B cell (primary cell): ENCODE results near the gene MAP1B. TPM values are rescaled to one million over a fixed set of nuclear protein-coding genes. Genes with fewer than 3 reads are reported as not detected.

Source experiments
- ATAC-seq: fragments of 200-7000 bp; cut with Tn5 transposase; one replicate; pipeline ENCODE4 v1.10.0; 2021; ENCODE audit warnings: low read depth, mild to moderate bottlenecking, moderate number of reproducible peaks, moderate library complexity
- CTCF ChIA-PET: fragments of 350-600 bp; sonication (Branson Sonifier 250); formaldehyde crosslinking; loops from one replicate; lab custom pipeline; 2021; ENCODE audit warnings: antibody characterized with exemption, inconsistent platforms; lab: Charles Lee
- POLR2A ChIA-PET: fragments of 350-600 bp; sonication (Branson Sonifier 250); formaldehyde crosslinking; loops from one replicate; lab custom pipeline; 2021; ENCODE audit warnings: antibody characterized with exemption; lab: Charles Lee
- DNase-seq: peaks from one replicate; pipeline ENCODE4 v3.0.0; 2013
- H2AFZ ChIP-seq: 2 replicates; pipeline ENCODE4 v1.6.1; 2012; ENCODE audit warnings: mild to moderate bottlenecking, low read depth, low read length; ENCODE audit not compliant: insufficient read depth, poor library complexity, severe bottlenecking
- H3K27ac ChIP-seq, 2 donors: 1 replicate in 1 of 2; 2 replicates in 1 of 2; pipeline ENCODE4 v1.5.1; 2012 to 2013; ENCODE audit warnings: low read length in 2 of 2, mild to moderate bottlenecking in 2 of 2, moderate library complexity in 1 of 2
- H3K27me3 ChIP-seq, 4 experiments: fragments of 200-600 bp in 1 of 4; sonication (generic) in 1 of 4; replicated peaks in 1 of 4; 1 replicate in 2 of 4; 2 replicates in 2 of 4; pipeline versions ENCODE4 v1.6.1 to v1.7.0; 2013 to 2016; ENCODE audit warnings: low read length in 3 of 4, mild to moderate bottlenecking in 2 of 4, mixed read lengths in 1 of 4, moderate library complexity in 1 of 4; ENCODE audit not compliant: insufficient read depth in 4 of 4, control insufficient read depth in 3 of 4; ENCODE audit errors: control extremely low read depth in 1 of 4
- H3K36me3 ChIP-seq, 2 experiments: replicated peaks in 1 of 2; 1 replicate in 1 of 2; 2 replicates in 1 of 2; pipeline versions ENCODE4 v1.6.1 to v1.7.1; 2013; ENCODE audit warnings: low read length in 1 of 2; ENCODE audit not compliant: insufficient read depth in 2 of 2, control insufficient read depth in 1 of 2; ENCODE audit errors: control extremely low read depth in 1 of 2, extremely low read depth in 1 of 2
- H3K4me1 ChIP-seq, 2 donors: fragments of 200-600 bp in 1 of 2; sonication (generic) in 1 of 2; 1 replicate in 1 of 2; 2 replicates in 1 of 2; pipeline versions ENCODE4 v1.5.1 to v1.6.1; 2013 to 2017; ENCODE audit warnings: low read length in 2 of 2; ENCODE audit not compliant: control insufficient read depth in 2 of 2, insufficient read depth in 2 of 2
- H3K4me2 ChIP-seq: replicated peaks from 2 replicates; pipeline ENCODE3; 2012; ENCODE audit warnings: mild to moderate bottlenecking, low read depth, low read length; ENCODE audit not compliant: poor library complexity, severe bottlenecking
- H3K4me3 ChIP-seq, 5 experiments: fragments of 200-600 bp in 1 of 5; sonication (generic) in 1 of 5; 1 replicate in 3 of 5; 2 replicates in 2 of 5; pipeline versions ENCODE4 v1.5.1 to v1.7.0; 2011 to 2016; ENCODE audit warnings: low read length in 4 of 5, mild to moderate bottlenecking in 4 of 5, low read depth in 2 of 5, control low read depth in 1 of 5, moderate library complexity in 1 of 5; ENCODE audit not compliant: insufficient read depth in 1 of 5; ENCODE audit errors: control extremely low read depth in 1 of 5, extremely low read depth in 1 of 5
- H3K79me2 ChIP-seq: fragments of 200-600 bp; sonication (generic); one replicate; pipeline ENCODE4 v1.6.0; 2016; ENCODE audit warnings: low read length; ENCODE audit not compliant: control insufficient read depth, insufficient read depth
- H3K9ac ChIP-seq: fragments of 200-600 bp; sonication (generic); 2 replicates; pipeline ENCODE4 v1.6.1; 2017; ENCODE audit warnings: mild to moderate bottlenecking, low read length, moderate library complexity
- H3K9me3 ChIP-seq, 3 donors: one replicate each; pipeline versions ENCODE4 v1.6.1 to v1.7.1; 2013; ENCODE audit warnings: low read length in 2 of 3; ENCODE audit not compliant: control insufficient read depth in 2 of 3, insufficient read depth in 1 of 3; ENCODE audit errors: control extremely low read depth in 1 of 3
- H4K20me1 ChIP-seq: 2 replicates; pipeline ENCODE4 v1.6.0; 2012; ENCODE audit warnings: mild to moderate bottlenecking, low read length; ENCODE audit not compliant: insufficient read depth, control insufficient read depth, poor library complexity, severe bottlenecking
- H3K27ac Mint-ChIP-seq: one replicate; pipeline ENCODE4 v1.8.0; 2021; ENCODE audit warnings: mixed read lengths
- H3K27me3 Mint-ChIP-seq: one replicate; pipeline ENCODE4 v1.8.0; 2021; ENCODE audit warnings: mixed read lengths
- H3K4me1 Mint-ChIP-seq: one replicate; pipeline ENCODE4 v1.8.0; 2021; ENCODE audit warnings: mixed read lengths
- H3K4me3 Mint-ChIP-seq: one replicate; pipeline ENCODE4 v1.8.0; 2021; ENCODE audit warnings: mixed read lengths
- H3K9me3 Mint-ChIP-seq: one replicate; pipeline ENCODE4 v1.8.0; 2022; ENCODE audit warnings: mixed read lengths; ENCODE audit not compliant: insufficient read depth
- CTCF ChIP-seq: fragments of 200-600 bp; IDR thresholded peaks from one replicate; pipeline ENCODE4 v1.8.0; 2022; ENCODE audit warnings: antibody characterized with exemption, mild to moderate bottlenecking
- EZH2 ChIP-seq: IDR thresholded peaks from 2 replicates; pipeline ENCODE4 v1.6.1; 2012; ENCODE audit warnings: borderline replicate concordance, low read depth, mild to moderate bottlenecking, moderate library complexity, low read length; ENCODE audit not compliant: insufficient read depth, poor library complexity, severe bottlenecking
- WGBS: methylation state at CpG from one replicate; pipeline ENCODE4 v1.1.5; 2013; ENCODE audit warnings: missing lambda C conversion rate; ENCODE audit not compliant: insufficient coverage; 5-methylcytosine and 5-hydroxymethylcytosine counted together
- intact Hi-C: fragments of 100-400 bp; cut with micrococcal nuclease; formaldehyde crosslinking; loops from one replicate; pipeline ENCODE4 v1.10.0; 2022
- polyA plus RNA-seq: library from polyadenylated mRNA; depleted of rRNA; stranded (reverse); fragments of >200 nt; gene quantifications from 2 replicates; pipeline ENCODE4 v1.2.3, GENCODE V29; 2012
- total RNA-seq, 2 donors: library from RNA; stranded (reverse); fragments of 120-200 nt in 1 of 2; gene quantifications; 1 replicate in 1 of 2; 2 replicates in 1 of 2; pipeline versions ENCODE4 v1.2.3 to v1.2.4, GENCODE V29; 2013 to 2022

MAP1B gene
- total and polyA plus RNA-seq, 2 donors (not counting 1 experiment from before 2014, with no cell fraction given): 0.15 TPM; not detected in 1

DNA sequence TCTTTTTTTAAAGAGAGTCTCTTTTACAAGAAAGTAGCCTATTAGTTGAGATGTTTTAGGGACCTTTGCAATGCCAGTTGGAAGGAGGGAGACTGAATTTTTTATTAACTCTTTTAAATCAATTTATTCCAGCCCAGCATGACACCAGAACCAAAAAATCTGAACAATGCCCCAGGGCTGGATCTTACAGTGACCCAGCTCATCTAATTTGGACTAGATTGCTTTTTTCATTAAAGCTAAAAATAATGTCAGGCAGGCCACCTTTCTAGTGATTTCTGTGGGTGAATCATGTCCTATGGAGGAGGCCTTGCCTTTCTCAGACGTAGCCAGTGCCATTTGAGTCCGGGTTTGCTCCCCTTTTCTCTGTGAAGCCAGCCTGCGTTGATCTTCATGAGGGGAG is 38.8 kb downstream of the MAP1B start:
- Histone ChIP-seq H4K20me1 (no peaks in the 10 kb centered on the region), H3K79me2 (no peaks in the 10 kb centered on the region), H3K27ac (no peak overlapping the region), H3K4me3 (no peak overlapping the region), H3K9me3 (no peaks in the 10 kb centered on the region), H2AFZ (no peak overlapping the region), H3K4me2 (no peak overlapping the region), H3K9ac (no peak overlapping the region), H3K27me3 (peaks cover 0 to 4% (median 1%) of the 10 kb centered on the region in 4 experiments), H3K36me3 (no peaks in the 10 kb centered on the region), H3K4me1 (no peaks in the 10 kb centered on the region)
- Mint-ChIP-seq H3K9me3 (no peaks in the 10 kb centered on the region), H3K4me1 (no peaks in the 10 kb centered on the region), H3K27me3 (peaks cover 10% of the 10 kb centered on the region), H3K4me3 (no peak overlapping the region), H3K27ac (no peak overlapping the region)
- POLR2A ChIA-PET: no interaction called here
- ATAC-seq (no peak), DNase-seq (no peak)
- 100% methylated on average over 2 of the region's 3 CpGs for WGBS
- TF ChIP-seq CTCF (no peak), EZH2 (no peak)
- CTCF ChIA-PET: no interaction called here
- intact Hi-C loops: no loop called here

DNA sequence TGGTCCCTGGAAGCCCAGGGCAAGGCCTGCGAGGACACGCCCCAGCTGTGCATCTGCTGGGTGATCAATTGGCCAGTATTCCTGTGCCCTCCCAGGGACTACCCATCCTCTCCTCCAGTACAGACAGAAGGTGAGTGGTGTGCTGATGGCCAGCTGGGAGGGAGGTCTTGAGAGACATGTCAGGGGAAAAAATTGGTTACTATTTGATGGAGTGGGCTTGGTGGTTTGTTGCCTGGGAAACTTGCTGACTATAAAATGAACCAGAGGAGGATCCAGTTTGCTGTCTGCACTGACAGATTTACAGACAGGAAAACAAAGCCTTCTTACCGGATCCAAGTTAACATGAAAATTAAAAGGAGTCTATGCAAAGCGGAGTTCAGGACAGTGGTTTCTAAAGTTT is 40.3 kb downstream of the MAP1B start:
- TF ChIP-seq CTCF (no peak), EZH2 (no peak)

More for the DNA sequence above, 40.3 kb downstream of the MAP1B start:
- CTCF ChIA-PET: no interaction called here
- Histone ChIP-seq H3K36me3 (no peaks in the 10 kb centered on the region), H3K9ac (no peak overlapping the region), H3K79me2 (no peaks in the 10 kb centered on the region), H3K4me3 (no peak overlapping the region), H4K20me1 (no peaks in the 10 kb centered on the region), H2AFZ (no peak overlapping the region), H3K27me3 (peaks cover 0 to 4% (median 1%) of the 10 kb centered on the region in 4 experiments), H3K4me1 (no peaks in the 10 kb centered on the region), H3K4me2 (no peak overlapping the region), H3K9me3 (no peaks in the 10 kb centered on the region), H3K27ac (no peak overlapping the region)
- no peak overlapping the region for H3K27ac Mint-ChIP-seq
- intact Hi-C loops: no loop called here
- H3K4me3 Mint-ChIP-seq: no peak overlapping the region
- POLR2A ChIA-PET: no interaction called here
- DNase-seq (no peak), ATAC-seq (no peak)
- H3K27me3 Mint-ChIP-seq: peaks cover 8% of the 10 kb centered on the region
- no peaks in the 10 kb centered on the region for H3K4me1 Mint-ChIP-seq
- 80% methylated on average over 1 of the region's 4 CpGs for WGBS
- no peaks in the 10 kb centered on the region for H3K9me3 Mint-ChIP-seq
